IPS-18a (cell line): ENCODE data around the gene GGCX.

Source experiments
- H3K27ac ChIP-seq: one replicate; pipeline ENCODE4 v1.5.1; 2013; ENCODE audit warnings: low read length
- H3K27me3 ChIP-seq: one replicate; pipeline ENCODE4 v1.6.1; 2013; ENCODE audit warnings: mild to moderate bottlenecking, low read length; ENCODE audit not compliant: control insufficient read depth, insufficient read depth
- H3K36me3 ChIP-seq: one replicate; pipeline ENCODE4 v1.6.1; 2013; ENCODE audit warnings: low read depth, low read length; ENCODE audit not compliant: control insufficient read depth
- H3K4me1 ChIP-seq: one replicate; pipeline ENCODE4 v1.6.1; 2013; ENCODE audit warnings: low read depth, low read length; ENCODE audit not compliant: control insufficient read depth
- H3K4me3 ChIP-seq: one replicate; pipeline ENCODE4 v1.5.1; 2013; ENCODE audit warnings: low read length
- H3K9ac ChIP-seq: one replicate; pipeline ENCODE4 v1.6.1; 2013; ENCODE audit warnings: mild to moderate bottlenecking, low read length, moderate library complexity
- H3K9me3 ChIP-seq: one replicate; pipeline ENCODE4 v1.6.1; 2013; ENCODE audit warnings: low read depth, low read length; ENCODE audit not compliant: control insufficient read depth

Gene GGCX

DNA sequence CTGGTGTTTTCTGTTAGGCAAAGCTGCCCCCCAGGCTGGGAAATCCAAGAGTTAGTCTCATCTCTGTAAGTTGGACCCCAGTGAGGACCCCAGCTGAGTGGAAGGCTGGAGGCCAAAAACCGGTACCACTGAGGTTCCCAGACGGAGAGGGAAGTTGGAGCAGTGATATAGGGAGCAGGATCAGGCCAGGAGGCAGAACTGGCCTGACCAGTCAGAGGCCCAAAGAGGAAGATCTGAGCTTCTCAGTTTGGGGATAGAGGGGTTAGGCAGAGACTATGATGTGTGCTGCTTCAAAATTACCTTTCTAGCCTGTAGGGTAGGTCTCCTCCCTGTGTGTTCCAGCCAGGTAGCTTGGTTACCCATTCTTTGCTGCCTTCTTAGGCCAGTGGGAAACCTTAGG is 29.7 kb upstream of the GGCX start:
- Histone ChIP-seq H3K4me1 (no peaks in the 10 kb centered on the region), H3K4me3 (no peak overlapping the region)

GRCh38 chr2:85589982-85590791 is 28.9 kb upstream of the GGCX start:
- Histone ChIP-seq H3K4me1 (no peaks in the 10 kb centered on the region), H3K27ac (no peak overlapping the region), H3K9me3 (no peaks in the 10 kb centered on the region), H3K9ac (no peak overlapping the region), H3K4me3 (no peak overlapping the region), H3K36me3 (no peaks in the 10 kb centered on the region), H3K27me3 (peaks cover 26% of the 10 kb centered on the region)

More for the DNA sequence above, 29.7 kb upstream of the GGCX start:
- H3K27me3 ChIP-seq: peaks cover 18% of the 10 kb centered on the region
- H3K36me3 ChIP-seq: no peaks in the 10 kb centered on the region
- no peak overlapping the region for H3K9ac ChIP-seq
- no peak overlapping the region for H3K27ac ChIP-seq
- no peaks in the 10 kb centered on the region for H3K9me3 ChIP-seq

- H3K4me1 ChIP-seq: peaks cover 4% of the 10 kb centered on the region
- H3K36me3 ChIP-seq: no peaks in the 10 kb centered on the region
- no peaks in the 10 kb centered on the region for H3K9me3 ChIP-seq
- H3K4me3 ChIP-seq: no peak overlapping the region
- no peak overlapping the region for H3K9ac ChIP-seq
- no peak overlapping the region for H3K27ac ChIP-seq
- peaks cover 36% of the 10 kb centered on the region for H3K27me3 ChIP-seq
These were observed 27.9 kb upstream of the GGCX start for GRCh38 chr2:85589181-85589580.

DNA sequence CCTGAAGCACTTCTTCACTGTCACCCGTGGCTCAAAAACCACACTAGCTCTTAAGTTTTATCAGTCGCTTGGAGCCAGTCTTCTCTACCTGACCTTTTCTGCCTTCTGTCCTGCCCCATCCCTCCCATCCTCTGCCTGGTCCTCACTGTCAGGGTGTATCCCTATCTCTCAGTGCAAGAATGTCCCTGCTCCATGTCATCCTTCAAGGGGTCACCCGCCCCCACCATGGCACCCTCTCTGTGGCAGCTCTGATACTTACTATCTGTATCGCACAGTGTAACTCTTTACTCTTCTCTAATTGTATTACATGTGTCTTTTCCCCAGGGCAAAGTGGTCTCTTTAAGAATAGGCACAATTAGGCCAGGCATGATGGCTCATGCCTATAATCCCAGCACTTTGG is 27.4 kb upstream of the GGCX start:
- Histone ChIP-seq H3K9me3 (no peaks in the 10 kb centered on the region), H3K27ac (no peak overlapping the region), H3K4me3 (no peak overlapping the region), H3K27me3 (peaks cover 41% of the 10 kb centered on the region), H3K4me1 (peaks cover 4% of the 10 kb centered on the region), H3K36me3 (no peaks in the 10 kb centered on the region), H3K9ac (no peak overlapping the region)

GRCh38 chr2:85588236-85588635 is 26.9 kb upstream of the GGCX start:
- Histone ChIP-seq H3K9ac (no peak overlapping the region), H3K27me3 (peaks cover 45% of the 10 kb centered on the region), H3K36me3 (no peaks in the 10 kb centered on the region), H3K9me3 (no peaks in the 10 kb centered on the region), H3K4me3 (no peak overlapping the region), H3K27ac (no peak overlapping the region), H3K4me1 (peaks cover 4% of the 10 kb centered on the region)

GRCh38 chr2:85585781-85586105 is 24.4 kb upstream of the GGCX start:
- H3K27ac ChIP-seq: no peak overlapping the region
- no peaks in the 10 kb centered on the region for H3K36me3 ChIP-seq
- no peak overlapping the region for H3K9ac ChIP-seq
- H3K9me3 ChIP-seq: no peaks in the 10 kb centered on the region
- H3K4me3 ChIP-seq: no peak overlapping the region
- H3K27me3 ChIP-seq: peaks cover 52% of the 10 kb centered on the region
- peaks cover 4% of the 10 kb centered on the region for H3K4me1 ChIP-seq

DNA sequence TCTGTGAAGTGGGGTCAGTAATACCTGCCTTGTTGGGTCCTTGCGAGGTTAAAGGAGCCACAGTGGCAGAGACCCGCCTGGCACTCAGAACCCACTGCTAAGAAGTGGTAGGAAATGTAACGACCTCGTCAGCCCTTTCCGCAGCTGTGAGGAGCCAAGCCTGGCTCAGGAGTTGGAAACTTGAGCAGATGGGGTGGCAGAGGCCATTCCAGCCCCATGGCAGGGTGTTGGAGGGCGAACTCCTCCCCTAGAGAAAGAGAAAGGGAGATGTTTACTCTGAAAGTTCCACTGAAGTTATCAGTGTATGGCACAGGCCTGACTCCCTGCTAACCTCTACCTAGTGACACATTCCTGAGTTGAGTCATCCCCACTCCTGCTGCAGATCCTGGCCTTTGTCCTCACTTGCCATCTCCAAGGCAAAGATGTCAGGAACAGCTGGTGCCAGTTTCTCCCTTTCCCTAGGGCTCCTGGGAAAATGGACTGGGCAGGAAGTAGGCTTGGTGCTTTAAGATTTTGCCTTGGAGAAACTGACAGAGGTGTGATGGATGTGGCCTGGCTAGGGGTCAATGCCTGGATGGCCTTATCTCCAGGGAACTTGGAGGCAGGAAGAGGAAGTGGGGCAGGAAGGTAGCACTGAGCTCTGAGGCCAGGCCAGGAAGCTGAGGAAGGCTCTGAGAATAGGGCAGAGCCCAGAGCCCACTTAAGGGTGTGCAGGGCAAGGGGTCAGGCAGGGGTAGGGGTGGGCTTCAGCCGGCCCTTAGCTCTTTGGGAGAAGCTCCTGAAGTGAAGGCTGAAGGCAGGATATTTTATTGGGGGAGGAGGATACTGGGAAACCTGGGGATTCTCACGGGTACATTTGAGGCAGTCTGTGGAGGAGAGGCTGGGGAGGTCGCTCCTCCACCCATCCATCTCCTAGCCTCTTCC is 23.8 kb upstream of the GGCX start:
- H3K4me3 ChIP-seq: peak overlapping the region; percentile 52
- peaks cover 46% of the 10 kb centered on the region for H3K27me3 ChIP-seq
- no peaks in the 10 kb centered on the region for H3K9me3 ChIP-seq
- no peaks in the 10 kb centered on the region for H3K36me3 ChIP-seq
- H3K9ac ChIP-seq: no peak overlapping the region
- no peak overlapping the region for H3K27ac ChIP-seq
- H3K4me1 ChIP-seq: peaks cover 4% of the 10 kb centered on the region

DNA sequence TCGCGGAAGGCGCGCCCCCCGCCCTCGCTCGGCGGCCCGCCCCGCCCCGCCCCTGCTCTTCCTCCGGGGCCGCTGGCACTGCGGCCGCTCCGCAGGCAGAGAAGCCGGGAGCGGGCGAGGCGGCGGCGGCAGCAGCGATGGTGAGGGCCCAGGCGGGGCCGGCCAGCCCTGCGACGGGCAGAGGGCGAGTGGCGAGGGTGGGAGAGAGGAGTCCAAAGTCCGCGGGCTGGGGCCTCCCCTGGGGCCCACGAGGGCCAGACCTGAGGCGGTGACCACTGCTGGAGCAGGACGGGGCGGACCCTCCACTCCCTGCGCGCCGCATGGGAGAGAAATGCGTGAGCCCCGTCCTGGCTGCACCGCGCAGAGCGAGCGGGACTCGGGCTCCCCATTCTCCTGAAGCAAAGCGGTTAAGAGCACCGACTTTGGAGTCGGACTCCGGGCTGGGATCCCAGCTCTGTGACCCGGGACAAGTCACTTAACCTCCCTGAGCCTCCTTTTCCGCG is 23.1 kb upstream of the GGCX start, which contains the start of gene VAMP5:
Gene VAMP5, plus strand, starts transcription at position 78 of the 503 bp plus-strand sequence. Its CDS starts 60 bp downstream, at position 138.
- no peak within 1 kb of the TSS for H3K9ac ChIP-seq
- H3K27ac ChIP-seq: no peak within 1 kb of the TSS
- H3K9me3 ChIP-seq: no peaks in the 10 kb centered on the region
- H3K36me3 ChIP-seq: no peaks in the 10 kb centered on the region
- H3K4me1 ChIP-seq: peaks cover 8% of the 10 kb centered on the region
- H3K4me3 ChIP-seq: peak within 1 kb of the TSS; percentile 52
- H3K27me3 ChIP-seq: peaks cover 44% of the 10 kb centered on the region

DNA sequence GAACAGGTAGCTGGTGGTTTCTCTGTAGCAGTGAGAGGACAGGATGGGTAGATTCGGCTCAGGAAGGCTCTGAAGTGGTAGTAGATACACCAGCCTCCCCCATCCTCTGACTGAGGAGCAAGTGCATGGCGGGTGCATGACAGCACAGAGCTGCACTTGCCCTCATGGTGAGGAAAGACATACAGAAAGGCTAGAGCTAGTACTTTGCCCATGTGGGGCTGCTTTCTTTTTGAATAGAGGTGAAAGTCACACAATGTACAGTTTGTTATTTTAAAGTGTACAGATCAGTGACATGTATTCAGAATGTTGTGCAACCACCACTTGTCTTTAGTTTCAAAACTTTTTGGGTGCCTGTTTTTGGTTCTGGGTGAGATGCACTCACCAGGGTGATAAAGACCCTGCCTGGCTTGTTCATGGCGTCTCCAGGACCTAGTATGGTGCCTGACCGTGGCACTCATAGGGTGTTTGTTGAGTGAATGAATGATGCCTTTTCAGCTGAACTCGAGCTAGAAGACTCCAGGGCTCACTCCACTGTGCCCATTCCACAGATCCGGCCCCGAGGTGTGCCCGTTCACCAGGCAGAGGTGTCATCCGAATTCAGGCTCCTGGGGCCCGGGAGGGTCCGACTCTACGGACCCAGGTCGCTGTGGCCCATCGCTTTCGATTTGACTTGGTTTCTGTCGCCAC is 22.5 kb upstream of the GGCX start:
- H3K27me3 ChIP-seq: peaks cover 44% of the 10 kb centered on the region
- peaks cover 14% of the 10 kb centered on the region for H3K4me1 ChIP-seq
- H3K4me3 ChIP-seq: peak overlapping the region; percentile 52
- no peak overlapping the region for H3K9ac ChIP-seq
- H3K36me3 ChIP-seq: no peaks in the 10 kb centered on the region
- no peak overlapping the region for H3K27ac ChIP-seq
- H3K9me3 ChIP-seq: no peaks in the 10 kb centered on the region

DNA sequence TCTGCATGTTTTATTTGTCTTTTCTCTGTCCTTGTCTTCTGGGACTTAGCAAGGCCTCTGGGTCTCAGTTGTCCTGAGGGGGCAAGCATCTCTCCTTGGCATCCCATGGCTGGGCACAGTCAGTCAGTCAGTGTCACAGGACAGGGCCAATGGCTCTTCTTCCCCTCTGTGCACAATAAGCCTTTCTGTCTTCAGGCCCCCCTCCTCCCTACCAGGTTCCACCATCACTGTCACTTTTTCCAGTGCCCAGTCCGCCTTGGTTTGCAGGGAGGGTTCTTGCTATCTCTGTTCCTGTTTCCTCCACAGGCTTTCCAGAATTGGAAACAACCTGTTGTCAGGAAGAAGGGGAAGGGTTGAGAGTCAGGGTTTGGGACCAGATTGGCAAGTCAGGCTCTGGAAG is 21.2 kb upstream of the GGCX start:
- H3K36me3 ChIP-seq: no peaks in the 10 kb centered on the region
- H3K4me1 ChIP-seq: peaks cover 27% of the 10 kb centered on the region
- no peak overlapping the region for H3K27ac ChIP-seq
- H3K4me3 ChIP-seq: no peak overlapping the region
- no peak overlapping the region for H3K9ac ChIP-seq
- H3K9me3 ChIP-seq: no peaks in the 10 kb centered on the region
- H3K27me3 ChIP-seq: peaks cover 44% of the 10 kb centered on the region

DNA sequence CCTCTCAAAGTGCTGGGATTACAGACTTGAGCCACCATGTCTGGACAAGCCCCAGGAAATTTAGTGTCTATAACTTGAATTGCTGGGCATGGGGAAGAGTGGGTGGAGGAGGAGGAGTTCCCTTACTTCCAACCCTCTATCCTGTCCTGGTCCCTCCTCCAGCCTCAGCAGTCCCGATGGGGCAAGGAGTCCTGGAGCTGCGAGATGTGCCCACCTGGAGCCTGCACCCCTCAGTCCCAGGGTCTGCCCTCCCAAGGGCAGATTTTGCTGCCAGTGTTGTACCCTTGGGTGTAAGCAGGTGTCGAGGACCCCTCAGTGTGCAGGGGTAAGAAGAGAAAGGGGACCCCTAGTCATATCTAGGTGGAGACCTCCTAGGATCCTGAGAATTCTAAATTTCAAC is 18.9 kb upstream of the GGCX start:
- no peak overlapping the region for H3K4me3 ChIP-seq
- no peak overlapping the region for H3K9ac ChIP-seq
- no peaks in the 10 kb centered on the region for H3K9me3 ChIP-seq
- H3K4me1 ChIP-seq: peaks cover 29% of the 10 kb centered on the region
- peaks cover 37% of the 10 kb centered on the region for H3K27me3 ChIP-seq
- H3K36me3 ChIP-seq: no peaks in the 10 kb centered on the region
- H3K27ac ChIP-seq: no peak overlapping the region
